GM21528 (cell line): ENCODE results near the gene GSE1.
"Not testable (repeated sequence)": the region's sequence is repeated elsewhere in the genome, so short reads cannot be mapped to it uniquely, and the experiment has no call there.

Experiments
- ATAC-seq: cut with Tn5 transposase; IDR thresholded peaks from one replicate; pipeline ENCODE4 v1.9.1; 2021; ENCODE audit warnings: mild to moderate bottlenecking, moderate library complexity; ENCODE audit not compliant: unreplicated experiment, low FRiP score

Gene GSE1

GRCh38 chr16:85589688-85590505, 23.2 kb upstream of the GSE1 start:
- no peak for ATAC-seq

- no peak for ATAC-seq
Measured at GRCh38 chr16:85590506-85590832, 22.7 kb upstream of the GSE1 start.

GRCh38 chr16:85591381-85591780, 21.7 kb upstream of the GSE1 start:
- no peak for ATAC-seq

- not testable (repeated sequence) for ATAC-seq
Measured at GRCh38 chr16:85592277-85592676, 20.8 kb upstream of the GSE1 start.

- ATAC-seq = no peak
Measured at GRCh38 chr16:85592700-85593493, 20.2 kb upstream of the GSE1 start.

- ATAC-seq = no peak
Measured at GRCh38 chr16:85593494-85594221, 19.5 kb upstream of the GSE1 start.

GRCh38 chr16:85594273-85594977, 18.7 kb upstream of the GSE1 start:
- ATAC-seq = no peak

GRCh38 chr16:85594978-85595661, 18.0 kb upstream of the GSE1 start:
- ATAC-seq = no peak

GRCh38 chr16:85595812-85596502, 17.2 kb upstream of the GSE1 start:
- ATAC-seq = no peak

GRCh38 chr16:85598141-85598540, 15.0 kb upstream of the GSE1 start:
- no peak for ATAC-seq

GRCh38 chr16:85600078-85600477, 13.0 kb upstream of the GSE1 start:
- no peak for ATAC-seq

- no peak for ATAC-seq
Measured at GRCh38 chr16:85600530-85601271, 12.4 kb upstream of the GSE1 start.

GRCh38 chr16:85601272-85601639, 11.9 kb upstream of the GSE1 start:
- ATAC-seq = no peak

- no peak for ATAC-seq
Measured at GRCh38 chr16:85601730-85602401, 11.3 kb upstream of the GSE1 start.

- no peak for ATAC-seq
Measured at GRCh38 chr16:85602402-85603202, 10.5 kb upstream of the GSE1 start.

GRCh38 chr16:85603203-85603755, 9.8 kb upstream of the GSE1 start:
- no peak for ATAC-seq

- no peak for ATAC-seq
Measured at GRCh38 chr16:85604145-85604705, 8.9 kb upstream of the GSE1 start.
